Breast epithelium (tissue), 3 donors: ENCODE results near the gene REPIN1.

Experiments used
- CTCF ChIP-seq, 3 donors: fragments of 450-650 bp; IDR thresholded peaks; one replicate each; pipeline ENCODE4 v1.5.1; 2016 to 2017; ENCODE audit warnings: antibody characterized with exemption in 3 of 3, mild to moderate bottlenecking in 3 of 3, moderate library complexity in 3 of 3
- POLR2A ChIP-seq: fragments of 450-650 bp; IDR thresholded peaks from one replicate; pipeline ENCODE4 v1.6.1; 2016; ENCODE audit warnings: antibody characterized with exemption, mild to moderate bottlenecking, moderate library complexity
- POLR2AphosphoS5 ChIP-seq, 3 donors: sonication (generic); formaldehyde crosslinking; IDR thresholded peaks; one replicate each; pipeline ENCODE4 v1.6.1; 2017; ENCODE audit warnings: antibody characterized with exemption in 3 of 3

DNA sequence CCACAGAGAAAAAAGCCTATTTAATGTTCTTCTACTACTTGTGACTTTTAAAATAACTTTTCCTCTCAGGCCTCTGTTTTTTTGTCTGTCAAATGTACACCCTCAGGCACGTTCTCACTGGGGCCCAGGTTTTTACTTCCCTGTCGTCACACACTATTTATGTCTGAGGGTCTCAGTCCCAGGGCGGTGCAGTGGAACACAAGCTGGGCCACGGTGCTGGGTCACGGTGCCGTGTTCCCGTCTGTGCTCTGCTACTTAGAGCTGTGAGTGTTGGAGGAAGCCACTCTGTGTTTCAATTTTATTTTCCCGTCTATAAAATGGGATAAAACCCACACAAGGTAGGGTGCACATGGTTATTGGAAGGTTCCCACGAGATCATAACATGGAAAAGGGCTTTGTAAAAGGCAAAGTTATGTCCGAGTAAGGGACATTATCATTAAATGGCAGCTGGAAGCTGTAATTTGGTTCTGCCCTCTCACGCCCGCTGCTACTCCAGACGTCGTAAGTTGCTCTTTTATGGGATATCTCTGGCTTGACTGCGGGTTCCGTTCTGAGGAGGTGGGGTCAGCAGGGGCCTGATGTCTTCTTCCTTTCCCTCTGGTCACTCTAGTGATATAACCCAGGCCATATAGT lies 35.7 kb downstream of the REPIN1 start:
- TF ChIP-seq POLR2A (no peak), CTCF (IDR thresholded peaks at IDR 0.05) (no peak), POLR2AphosphoS5 (IDR thresholded peaks at IDR 0.05) (no peak)
